HS-5 (cell line): ENCODE results near the gene CLDN24.
A peak's percentile ranks its signal among the peaks of the same experiment; 100 is the strongest.

ENCODE experiments used
- DNase-seq: peaks from one replicate; pipeline ENCODE4 v3.0.0-alpha.2; 2012; ENCODE audit warnings: low read depth

The CLDN24 gene

DNA sequence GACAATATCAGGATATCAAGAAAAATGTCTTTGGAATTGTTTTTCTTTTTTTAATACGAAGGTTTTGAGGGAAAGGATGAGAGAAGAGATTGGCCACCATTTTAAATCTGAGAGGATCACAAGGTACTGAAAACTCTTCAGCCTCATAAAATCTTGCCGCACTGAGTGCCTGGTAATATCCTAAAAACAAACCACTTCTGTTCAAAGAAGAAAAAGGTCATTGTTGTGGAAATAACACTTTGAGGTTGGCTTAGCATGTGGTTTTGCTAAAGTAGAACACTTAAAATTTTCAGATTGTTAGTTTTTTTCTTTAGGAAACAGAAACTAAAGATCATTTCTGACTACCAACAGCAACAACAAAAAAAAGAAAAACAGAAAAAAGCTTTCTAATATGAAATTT lies 1.1 kb downstream of the CLDN24 start:
- no peak for DNase-seq

DNA sequence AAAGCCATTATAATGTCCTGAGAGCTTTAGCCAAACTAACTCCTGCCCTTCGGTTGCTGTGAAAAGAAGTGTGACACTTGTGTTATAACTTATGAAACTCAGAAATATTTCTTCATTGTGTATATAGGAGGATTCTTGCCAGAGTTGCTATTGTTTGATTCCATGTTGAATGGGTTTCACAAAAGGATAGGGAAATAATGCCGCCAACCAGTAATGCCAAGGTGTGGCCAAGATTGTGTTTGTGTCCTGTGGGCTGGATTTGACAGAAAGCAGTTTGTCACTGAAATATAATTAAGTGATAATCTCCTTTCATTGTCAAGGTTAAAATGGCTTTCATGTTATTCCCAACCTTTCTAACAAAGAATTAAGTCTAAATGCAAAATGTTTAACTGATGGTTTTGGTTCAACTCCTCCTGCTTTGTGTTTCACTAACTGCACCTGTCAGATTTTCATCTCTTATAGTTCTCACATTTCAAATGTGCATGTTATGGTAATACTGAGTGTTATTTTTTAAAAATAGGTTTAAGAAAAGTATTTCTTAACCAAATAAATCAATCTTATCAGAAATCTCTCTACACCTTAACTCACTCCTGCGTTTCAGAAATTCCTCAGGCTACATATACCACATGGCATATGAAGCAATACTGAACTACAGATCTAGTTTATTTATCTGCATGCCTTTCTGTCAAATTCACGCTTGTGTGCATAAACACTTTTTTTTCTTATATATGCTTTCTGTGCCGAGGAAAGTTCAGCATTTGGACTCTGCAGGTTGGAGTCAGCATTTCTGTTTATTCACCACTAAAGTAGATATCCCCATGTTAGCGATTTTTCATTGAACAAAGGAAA lies 1.8 kb downstream of the CLDN24 start, which contains the start of gene CLDN22:
Gene CLDN22 (minus strand): TSS at position 66 of the 849 bp plus-strand sequence. CDS start 58 bp downstream, at position 8.
- no peak for DNase-seq

DNA sequence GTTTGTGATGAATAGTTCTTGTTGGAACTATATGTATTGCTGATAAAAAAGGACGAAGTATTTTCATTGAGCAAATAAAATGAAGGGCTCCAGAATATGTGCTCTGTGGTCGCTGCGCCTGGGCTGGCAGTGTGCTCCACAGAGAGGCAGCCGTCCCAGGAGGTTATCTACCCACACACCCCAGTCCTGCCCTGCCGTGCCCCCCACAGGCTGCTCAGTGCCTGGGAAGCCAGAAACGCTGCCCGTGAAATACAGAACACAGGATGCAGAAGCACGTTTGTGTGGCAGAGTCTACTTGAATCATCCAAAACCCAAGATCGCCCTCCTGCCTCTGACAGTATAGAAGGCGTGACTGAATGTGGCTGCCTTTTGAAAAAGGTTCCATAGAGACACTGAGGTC lies 3.6 kb downstream of the CLDN24 start:
- DNase-seq = no peak

DNA sequence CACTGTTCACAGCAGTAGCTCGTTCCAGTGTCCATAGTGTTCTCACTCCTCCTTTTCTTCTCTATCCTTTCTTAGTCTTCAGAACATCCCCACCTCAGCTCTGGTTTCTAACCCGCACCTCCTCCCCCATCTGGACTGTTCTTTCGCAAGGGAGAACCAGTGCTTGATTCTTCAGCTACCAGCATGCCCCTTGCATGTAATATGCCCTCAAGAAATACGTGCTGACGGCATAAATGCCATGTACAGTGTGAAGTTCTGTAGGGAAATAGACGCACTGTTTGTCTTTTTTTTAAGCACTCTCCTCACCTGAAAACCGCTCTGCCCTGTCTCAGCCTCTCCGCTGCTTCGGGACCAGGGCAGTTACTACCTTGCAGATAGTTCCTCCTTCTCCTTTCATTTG lies 7.4 kb downstream of the CLDN24 start:
- DNase-seq = no peak

DNA sequence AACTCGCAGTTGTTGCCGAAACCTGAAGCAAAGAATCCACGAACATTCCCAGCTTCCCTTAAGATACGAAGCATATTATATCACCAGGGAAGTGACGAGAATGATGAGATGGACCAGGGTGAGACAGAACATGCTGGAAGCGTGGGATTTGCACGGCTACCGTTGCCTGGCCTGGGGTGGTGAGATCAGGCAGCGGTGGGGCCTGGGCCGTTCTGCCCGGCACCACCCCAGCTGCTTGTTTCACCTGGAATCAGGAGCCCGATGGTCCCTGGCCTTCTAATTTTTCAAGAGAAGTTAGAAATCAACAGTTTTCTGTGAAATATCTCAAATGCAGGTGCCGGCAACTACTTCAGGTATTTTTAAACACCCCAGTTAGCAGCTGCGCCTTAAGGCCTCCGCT lies 7.9 kb downstream of the CLDN24 start:
- DNase-seq = no peak

DNA sequence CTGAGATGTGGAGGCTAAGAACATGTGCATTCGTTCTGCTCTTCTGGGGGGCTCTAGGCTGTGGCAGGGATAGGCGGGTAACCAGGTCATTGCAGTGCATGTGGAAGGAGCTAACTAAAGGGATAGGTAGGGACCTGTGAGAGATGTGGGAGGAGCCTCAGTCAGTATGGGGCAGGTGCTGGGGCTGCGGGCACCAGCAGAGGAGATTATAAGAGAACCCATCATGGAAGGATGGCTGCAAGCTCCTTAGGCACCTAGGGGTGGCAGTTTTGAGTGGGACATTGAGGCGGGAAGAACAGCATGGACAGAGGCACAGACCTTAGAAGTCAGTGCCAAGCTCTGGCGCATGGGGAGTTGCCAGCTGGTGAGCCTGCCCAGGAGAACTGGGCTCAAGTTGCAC lies 9.4 kb downstream of the CLDN24 start:
- no peak for DNase-seq

DNA sequence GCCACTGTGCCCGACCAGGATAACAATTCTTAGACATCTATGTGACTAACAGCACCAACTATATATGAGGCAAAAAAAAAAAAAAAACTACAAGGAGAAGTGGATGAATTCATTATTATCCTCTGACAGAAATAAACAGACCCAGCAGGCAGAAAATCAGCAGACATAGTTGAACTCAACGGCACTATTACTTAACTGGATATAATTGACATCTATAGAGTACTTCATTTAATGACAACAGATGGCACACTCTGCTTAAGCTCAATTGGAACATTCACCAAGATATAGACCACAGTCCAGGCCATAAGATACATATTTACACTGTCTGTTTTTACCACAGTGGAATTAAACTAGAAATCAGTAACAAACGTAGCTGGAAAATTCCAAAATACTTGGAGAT lies 15.4 kb downstream of the CLDN24 start:
- no peak for DNase-seq

DNA sequence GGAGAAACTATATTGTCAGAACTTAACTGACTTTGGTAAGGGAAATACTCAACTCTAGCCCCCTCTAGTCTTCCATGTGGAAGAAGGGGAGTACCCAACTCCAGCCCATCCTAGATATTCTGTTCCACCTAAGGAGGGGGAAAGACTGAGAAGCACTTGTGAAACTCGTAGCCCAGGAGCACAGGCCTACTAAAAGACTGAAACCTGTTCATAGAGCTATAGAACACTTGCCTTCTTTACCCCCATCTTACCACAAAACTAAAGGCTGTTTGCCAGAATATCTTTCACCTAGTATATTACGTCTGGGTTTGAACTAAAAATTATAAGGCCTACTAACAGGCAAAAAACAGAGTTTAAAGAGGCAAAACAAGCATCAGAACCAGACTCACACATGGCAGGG lies 17.7 kb downstream of the CLDN24 start:
- no peak for DNase-seq

DNA sequence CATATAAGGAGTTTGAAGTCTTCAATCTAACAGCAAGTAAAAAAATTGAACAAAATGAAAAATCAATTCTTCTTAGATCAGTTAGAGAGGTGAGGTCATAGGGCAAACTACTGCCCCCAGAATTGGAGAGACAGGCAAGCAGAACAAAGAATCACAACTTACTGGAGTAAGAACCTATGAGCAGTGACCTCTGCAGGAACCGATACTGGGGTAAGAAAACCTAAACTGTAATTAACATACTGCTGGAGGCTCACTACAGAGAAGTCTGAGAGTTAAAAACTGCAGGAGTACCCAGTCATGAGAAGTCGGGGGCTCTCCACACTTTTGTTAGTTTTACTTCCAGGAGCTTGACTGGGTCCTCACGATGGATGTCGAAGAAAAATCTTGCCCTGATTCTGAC lies 18.2 kb downstream of the CLDN24 start:
- no peak for DNase-seq

DNA sequence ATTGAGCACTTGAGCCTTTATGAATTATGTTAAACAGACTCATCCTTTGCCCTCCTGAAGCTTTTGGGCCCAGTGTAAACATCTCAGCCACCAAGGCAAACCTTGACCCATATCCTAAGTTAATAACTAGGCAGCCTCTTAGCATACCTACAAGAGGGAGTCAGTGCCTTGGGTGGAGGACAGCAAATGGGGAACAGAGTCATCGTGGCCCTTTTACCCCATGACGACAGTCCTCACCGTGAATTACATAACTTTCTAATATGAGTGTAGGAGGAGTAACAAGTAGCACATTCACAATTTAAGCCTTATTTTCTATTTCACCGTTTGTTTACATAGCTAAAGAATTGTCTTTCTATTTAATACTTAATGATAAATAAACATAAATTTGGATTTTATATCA lies 18.9 kb downstream of the CLDN24 start:
- DNase-seq = no peak

DNA sequence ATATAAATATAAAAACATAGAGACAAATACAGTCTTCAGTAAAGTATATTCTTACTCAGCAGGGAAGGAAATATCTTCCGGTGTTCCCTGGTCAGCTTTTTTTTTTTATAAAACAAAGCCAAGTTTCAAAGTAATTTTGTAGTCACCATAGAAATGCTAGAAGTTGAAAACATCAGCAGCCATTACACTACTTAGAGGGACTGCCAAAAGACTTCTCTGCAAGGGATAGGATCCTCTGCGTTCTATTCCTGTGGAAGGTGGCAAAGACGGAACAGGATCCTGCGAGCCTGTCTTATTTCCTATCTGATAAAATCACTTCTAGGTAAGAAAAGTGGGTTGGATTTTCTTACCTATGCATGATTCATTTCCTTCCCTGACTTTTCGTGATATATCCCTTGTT lies 21.6 kb downstream of the CLDN24 start:
- DNase-seq = no peak

DNA sequence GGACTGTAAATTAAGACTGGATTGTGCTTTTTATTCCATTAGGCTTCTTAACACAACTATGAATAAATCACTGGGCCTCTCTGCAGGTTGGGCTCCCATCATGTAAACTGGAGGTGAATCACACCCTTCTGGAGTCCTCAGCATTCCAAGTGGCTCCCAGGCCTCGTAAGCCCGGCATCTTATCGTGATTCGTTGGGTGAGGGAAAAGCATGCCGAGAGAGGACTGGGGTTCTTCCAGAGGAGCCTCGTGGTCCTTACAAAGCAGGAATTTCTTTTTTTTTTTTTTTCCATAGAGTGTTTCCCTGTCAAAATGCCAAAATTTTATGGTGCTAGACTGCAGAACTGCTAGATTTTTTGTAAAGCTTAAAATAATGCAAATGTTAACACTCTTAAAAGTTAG lies 22.2 kb downstream of the CLDN24 start:
- DNase-seq = no peak

DNA sequence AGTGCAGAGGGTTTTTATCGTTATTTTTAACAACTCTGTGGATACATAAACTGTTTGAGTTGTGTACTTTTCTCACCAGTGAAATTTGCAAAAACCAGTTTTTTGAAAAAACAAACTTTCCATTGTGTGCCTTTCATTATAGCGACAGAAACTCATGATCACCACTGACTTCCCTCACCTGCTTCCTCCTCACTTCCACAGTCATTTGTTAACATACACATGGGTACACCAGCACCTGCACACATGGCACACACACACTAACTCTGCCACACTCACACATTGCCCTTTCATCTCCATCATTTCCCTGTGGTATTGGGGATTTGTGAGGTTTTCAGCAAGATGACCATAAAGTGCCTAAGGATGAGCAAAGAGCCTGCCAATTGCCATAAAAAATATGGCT lies 22.8 kb downstream of the CLDN24 start:
- DNase-seq = no peak

DNA sequence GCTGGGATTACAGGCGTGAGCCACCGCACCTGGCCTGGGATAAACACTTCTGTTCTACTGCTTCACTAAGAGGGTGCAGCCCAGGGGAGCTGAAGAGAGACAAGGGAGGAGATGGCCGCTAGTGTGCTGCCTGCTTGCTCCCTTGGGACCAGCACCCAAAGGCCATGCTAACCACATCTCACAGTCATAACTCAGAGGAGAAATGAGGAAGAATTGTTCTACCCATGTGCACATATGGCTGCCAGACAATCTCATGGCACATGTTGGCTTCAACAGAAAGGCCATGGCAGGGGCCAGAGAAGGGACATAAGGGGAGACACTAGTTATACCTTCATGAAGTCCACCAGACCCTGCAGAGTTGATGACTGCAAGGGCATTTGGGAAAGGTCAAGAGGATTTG lies 24.6 kb downstream of the CLDN24 start:
- no peak for DNase-seq

DNA sequence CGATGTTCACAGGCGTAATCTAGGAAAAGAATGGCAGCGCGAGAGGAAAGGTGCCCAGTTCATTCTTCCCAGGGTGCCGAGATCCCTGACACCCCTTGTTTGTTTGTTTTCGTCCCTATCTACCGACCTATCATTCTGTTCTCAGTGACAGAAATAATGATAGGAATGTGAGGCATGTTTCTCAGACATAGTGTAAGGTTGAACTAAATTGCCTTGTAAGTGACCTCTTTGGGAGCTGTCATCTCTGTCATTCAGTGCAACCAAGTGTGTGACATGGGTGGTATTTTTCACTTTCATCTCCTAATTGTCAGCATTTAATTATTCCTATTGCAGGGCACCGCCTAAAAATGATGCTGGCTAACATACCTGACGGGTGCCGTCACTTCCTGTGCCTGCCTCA lies 26.5 kb downstream of the CLDN24 start:
- no peak for DNase-seq

DNA sequence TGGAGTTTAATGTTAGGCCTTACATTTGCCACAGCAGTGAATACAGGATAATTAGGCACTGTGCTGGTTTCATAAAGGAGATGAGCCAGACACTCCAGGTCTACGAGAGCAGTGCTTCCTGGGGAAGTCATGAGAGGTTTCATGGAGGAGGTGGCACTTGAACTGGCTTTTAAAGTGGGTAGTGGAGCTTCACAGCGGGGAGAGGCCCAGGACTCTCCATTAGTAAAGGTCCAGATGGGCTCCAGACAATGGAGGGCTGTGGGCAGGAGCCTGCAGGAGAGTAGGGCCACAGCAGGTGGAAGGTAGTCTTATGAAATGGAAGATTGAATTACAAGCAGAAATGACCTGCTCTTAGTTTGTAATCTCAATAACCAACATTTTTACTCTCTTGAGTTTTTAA lies 31.2 kb downstream of the CLDN24 start:
- DNase-seq = no peak

DNA sequence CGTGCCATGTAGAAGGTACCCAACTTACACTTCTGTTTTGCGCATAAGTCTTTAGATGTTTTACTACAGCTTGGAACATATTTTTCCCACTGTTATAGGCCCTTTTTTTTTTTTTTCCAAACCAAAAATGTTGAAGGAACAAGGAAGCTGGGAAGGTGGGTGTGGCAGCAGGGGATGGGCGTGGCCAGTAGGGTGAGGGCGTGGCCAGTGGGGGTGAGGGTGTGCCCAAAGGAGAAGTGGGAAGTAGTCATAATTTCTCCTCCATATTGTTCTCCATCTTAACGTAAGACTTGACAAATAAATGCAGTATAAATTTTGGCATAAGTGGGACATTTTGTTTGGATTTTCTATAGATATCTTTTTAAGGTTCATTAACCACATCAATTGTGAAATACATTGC lies 32.5 kb downstream of the CLDN24 start:
- DNase-seq = no peak

DNA sequence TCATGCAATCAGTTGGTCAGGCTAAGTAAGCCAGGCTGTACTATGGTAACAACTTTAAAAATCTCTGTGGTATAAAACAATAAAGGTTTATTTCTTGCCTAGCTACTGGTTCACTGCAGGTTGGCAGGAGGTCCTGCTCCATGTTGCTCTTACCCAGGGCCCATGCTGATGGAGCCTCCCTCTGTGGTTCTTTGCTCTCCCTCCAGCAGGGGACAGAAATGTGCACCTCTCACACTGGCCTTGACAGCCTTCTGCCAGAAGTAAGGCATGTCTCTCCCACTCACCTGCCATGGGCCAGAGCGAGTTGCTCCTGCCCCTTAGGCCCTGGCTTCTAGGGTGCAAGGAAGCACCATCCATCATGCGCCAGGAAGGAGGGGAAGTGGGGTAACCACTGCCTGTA lies 33.3 kb downstream of the CLDN24 start:
- no peak for DNase-seq

DNA sequence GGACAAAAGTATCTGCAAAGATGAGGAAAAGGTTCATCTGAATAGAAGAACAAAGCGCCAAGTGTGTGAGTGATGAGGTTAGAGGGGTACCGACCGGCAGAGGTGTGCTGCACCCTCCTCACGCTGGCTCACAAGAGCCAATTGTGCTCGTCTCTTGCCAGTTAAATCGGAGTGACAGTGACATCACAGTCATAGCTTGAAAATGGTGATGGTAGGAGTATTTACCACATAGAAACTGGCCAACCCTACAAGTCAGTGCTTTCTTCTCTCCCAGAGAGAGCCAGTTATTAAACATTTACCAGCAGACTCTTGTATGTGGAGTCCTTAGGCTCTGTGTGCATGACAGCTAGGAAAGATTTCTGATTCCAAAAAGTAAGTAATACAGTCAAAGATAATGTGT lies 34.5 kb downstream of the CLDN24 start:
- no peak for DNase-seq

DNA sequence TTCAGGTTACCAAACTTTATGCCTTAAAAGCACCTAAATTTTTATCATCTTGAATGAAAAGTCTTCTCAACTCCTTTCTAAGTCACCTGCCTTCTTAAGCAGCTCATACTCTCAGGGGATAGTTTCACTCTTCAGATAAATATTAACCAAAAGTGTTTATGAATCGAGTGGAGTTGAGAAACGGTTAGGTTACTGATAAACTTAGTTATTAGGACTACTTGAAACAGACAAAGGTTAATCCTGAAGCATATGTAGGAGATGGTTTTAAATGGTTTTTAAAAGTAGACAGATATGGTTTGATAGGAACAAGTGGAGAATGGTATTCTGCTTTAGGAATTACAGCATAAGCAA lies 34.9 kb downstream of the CLDN24 start:
- DNase-seq = no peak

DNA sequence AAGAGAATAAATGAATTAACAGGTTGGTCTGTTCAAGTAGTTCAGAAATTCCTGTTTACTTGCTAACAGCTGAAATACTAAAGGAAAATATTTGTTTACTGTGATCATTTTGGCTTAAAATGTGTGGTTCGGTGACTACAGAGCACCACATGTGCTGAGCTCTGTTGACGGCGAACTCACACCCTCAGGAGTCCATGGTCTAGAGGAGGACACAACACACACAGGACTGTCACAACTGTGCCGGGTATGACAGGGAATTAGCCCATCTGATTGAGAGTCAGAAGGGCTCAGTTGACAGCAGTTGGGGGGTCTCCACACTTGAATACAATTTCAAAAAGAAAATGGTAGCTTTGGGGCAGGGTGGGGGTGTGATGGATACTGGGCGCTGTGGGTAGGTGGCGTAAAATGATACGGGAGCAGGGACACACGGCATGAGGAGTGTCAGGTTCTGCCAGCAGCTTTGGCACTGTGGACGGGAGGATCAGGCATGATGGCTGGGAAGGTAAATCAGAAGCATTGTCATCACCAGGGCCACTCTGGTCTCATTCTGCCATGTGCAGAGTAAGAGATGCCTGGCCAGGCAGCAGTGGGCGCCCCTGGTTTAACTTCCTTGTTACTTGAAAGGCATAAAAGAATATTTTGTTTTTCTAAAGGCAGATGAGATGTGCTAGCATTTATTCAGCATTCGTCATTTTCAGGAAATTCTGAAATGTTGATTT lies 35.5 kb downstream of the CLDN24 start:
- DNase-seq = no peak

DNA sequence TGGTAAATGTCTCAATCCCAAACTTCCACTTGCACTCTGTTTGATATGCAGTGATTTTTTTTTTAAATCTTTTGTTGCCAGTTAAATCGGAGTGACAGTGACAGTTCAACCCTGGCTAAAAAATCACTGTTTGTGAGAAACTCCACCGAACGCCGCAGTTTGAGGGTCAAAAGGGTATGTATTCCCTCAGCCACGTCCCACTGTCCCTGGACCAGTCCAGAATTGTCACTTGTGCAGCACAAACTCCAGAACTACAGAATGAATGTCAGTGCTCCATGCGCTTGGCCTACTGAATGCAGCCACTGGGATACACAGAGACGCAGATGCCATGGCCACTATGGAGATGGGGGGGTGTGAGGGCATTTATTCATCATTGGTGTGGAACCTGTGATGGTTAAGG lies 36.3 kb downstream of the CLDN24 start:
- no peak for DNase-seq

DNA sequence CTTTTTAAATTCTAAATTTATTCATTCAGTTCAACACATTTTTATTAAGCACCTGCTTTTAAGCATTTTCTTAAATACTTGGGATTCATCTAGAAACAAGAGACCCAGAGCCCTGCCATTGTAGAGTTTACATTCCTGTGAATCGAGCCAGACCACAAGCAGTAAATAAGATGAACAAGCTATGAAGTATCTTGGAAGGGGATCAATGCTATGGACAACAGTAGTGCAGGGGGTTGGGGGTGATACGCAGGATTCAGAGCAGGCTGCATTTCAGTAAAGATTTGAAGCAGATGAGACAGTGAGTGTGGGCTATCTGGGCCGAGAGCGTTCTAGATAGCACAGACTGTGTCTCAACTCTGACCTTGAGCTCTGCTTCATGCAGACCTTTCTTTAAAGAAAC lies 37.3 kb downstream of the CLDN24 start:
- peak; percentile 14 for DNase-seq

DNA sequence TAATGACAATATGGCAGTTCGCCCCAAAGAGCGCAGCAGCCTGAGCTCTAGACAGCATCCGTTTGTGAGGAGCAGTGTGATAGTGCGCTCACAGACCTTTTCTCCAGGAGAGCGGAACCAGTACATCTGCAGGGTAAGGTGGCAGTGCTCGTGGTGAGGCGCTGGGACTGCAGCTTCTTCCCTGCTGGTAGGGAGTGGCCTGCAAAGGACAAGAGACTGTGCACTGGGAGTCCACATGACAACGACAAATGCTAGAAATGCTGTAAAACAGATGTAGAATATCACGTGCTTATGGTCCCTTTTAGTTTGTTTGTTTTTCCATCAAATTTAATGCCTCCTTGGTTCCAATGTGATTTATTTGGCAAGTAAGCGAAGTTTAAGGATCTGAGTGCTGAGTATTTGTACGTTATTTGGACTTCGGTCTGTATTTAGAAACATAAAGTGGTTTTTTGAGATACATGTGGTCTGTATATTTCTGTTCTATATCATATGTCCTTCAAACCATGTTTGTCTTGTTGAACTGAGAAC lies 37.9 kb downstream of the CLDN24 start:
- no peak for DNase-seq
